Liver (tissue), 9 donors: ENCODE results near the gene SEC14L5. TPM values are rescaled to one million over a fixed set of nuclear protein-coding genes. Genes with fewer than 3 reads are reported as not detected.

ENCODE experiments used
- DNase-seq: peaks from one replicate; pipeline ENCODE4 v3.0.0-alpha.2; 2017; ENCODE audit warnings: low spot score
- H3K27ac ChIP-seq, 2 donors: one replicate each; pipeline ENCODE4 v1.7.0; 2013; ENCODE audit warnings: inconsistent platforms in 2 of 2, low read length in 2 of 2, control low read depth in 1 of 2, low read depth in 1 of 2, mild to moderate bottlenecking in 1 of 2
- H3K27me3 ChIP-seq, 4 donors: one replicate each; pipeline versions ENCODE4 v1.6.1 to v1.7.0; 2013; ENCODE audit warnings: low read length in 3 of 4, inconsistent platforms in 1 of 4, mild to moderate bottlenecking in 1 of 4, moderate library complexity in 1 of 4; ENCODE audit not compliant: control insufficient read depth in 4 of 4, insufficient read depth in 4 of 4
- H3K36me3 ChIP-seq, 4 donors: one replicate each; pipeline versions ENCODE4 v1.6.1 to v1.7.0; 2013; ENCODE audit warnings: low read length in 3 of 4, mild to moderate bottlenecking in 3 of 4, low read depth in 1 of 4, moderate library complexity in 1 of 4; ENCODE audit not compliant: control insufficient read depth in 4 of 4, insufficient read depth in 3 of 4
- H3K4me1 ChIP-seq, 4 donors: one replicate each; pipeline versions ENCODE4 v1.6.1 to v1.7.0; 2013; ENCODE audit warnings: low read length in 3 of 4, mild to moderate bottlenecking in 3 of 4, moderate library complexity in 1 of 4; ENCODE audit not compliant: control insufficient read depth in 4 of 4, insufficient read depth in 4 of 4
- H3K4me3 ChIP-seq, 3 donors: one replicate each; pipeline versions ENCODE4 v1.6.1 to v1.7.0; 2013; ENCODE audit warnings: low read length in 3 of 3, control low read depth in 1 of 3, low read depth in 1 of 3, mild to moderate bottlenecking in 1 of 3
- H3K9ac ChIP-seq, 2 donors: one replicate each; pipeline ENCODE4 v1.7.0; 2013; ENCODE audit warnings: low read length in 2 of 2, mild to moderate bottlenecking in 2 of 2, moderate library complexity in 2 of 2, control low read depth in 1 of 2, low read depth in 1 of 2
- H3K9me3 ChIP-seq, 4 donors: one replicate each; pipeline versions ENCODE4 v1.6.1 to v1.7.0; 2013; ENCODE audit warnings: low read length in 3 of 4; ENCODE audit not compliant: control insufficient read depth in 4 of 4
- ATF3 ChIP-seq: IDR thresholded peaks from 2 replicates; pipeline ENCODE4 v1.6.1; 2016; ENCODE audit warnings: antibody characterized with exemption
- CTCF ChIP-seq: fragments of 150-350 bp; IDR thresholded peaks from 2 replicates; pipeline ENCODE4 v1.5.1; 2017; ENCODE audit warnings: improper control_type of control experiment, low read depth, low read length; ENCODE audit not compliant: missing input control
- EGR1 ChIP-seq, 2 donors: IDR thresholded peaks; 2 replicates each; pipeline ENCODE4 v1.6.1; 2016 to 2018; ENCODE audit warnings: antibody characterized with exemption in 2 of 2, low read depth in 2 of 2
- FOXA1 ChIP-seq: IDR thresholded peaks from 2 replicates; pipeline ENCODE4 v1.6.1; 2016; ENCODE audit warnings: antibody characterized with exemption
- FOXA2 ChIP-seq: IDR thresholded peaks from 2 replicates; pipeline ENCODE4 v1.6.1; 2016; ENCODE audit warnings: antibody characterized with exemption
- GABPA ChIP-seq, 2 donors: IDR thresholded peaks in 1 of 2; conservative IDR thresholded peaks in 1 of 2; 2 replicates each; pipeline ENCODE4 v1.6.1; 2016; ENCODE audit warnings: antibody characterized with exemption in 2 of 2, mild to moderate bottlenecking in 1 of 2, moderate library complexity in 1 of 2
- HNF4A ChIP-seq, 2 donors: conservative IDR thresholded peaks; 2 replicates each; pipeline ENCODE4 v1.6.1; 2016; ENCODE audit warnings: antibody characterized with exemption in 2 of 2, mild to moderate bottlenecking in 2 of 2
- HNF4G ChIP-seq: IDR thresholded peaks from 2 replicates; pipeline ENCODE4 v1.6.1; 2016; ENCODE audit warnings: antibody characterized with exemption
- JUND ChIP-seq, 2 donors: IDR thresholded peaks; 2 replicates each; pipeline ENCODE4 v1.6.1; 2016; ENCODE audit warnings: antibody characterized with exemption in 2 of 2
- MAX ChIP-seq: IDR thresholded peaks from 2 replicates; pipeline ENCODE4 v1.6.1; 2016; ENCODE audit warnings: antibody characterized with exemption
- NR2F2 ChIP-seq: IDR thresholded peaks from 2 replicates; pipeline ENCODE4 v1.6.1; 2016; ENCODE audit warnings: antibody characterized with exemption
- RAD21 ChIP-seq, 2 donors: IDR thresholded peaks; 2 replicates each; pipeline ENCODE4 v1.6.1; 2016; ENCODE audit warnings: antibody characterized with exemption in 2 of 2, mild to moderate bottlenecking in 2 of 2
- REST ChIP-seq: IDR thresholded peaks from 2 replicates; pipeline ENCODE4 v1.6.1; 2016; ENCODE audit warnings: antibody characterized with exemption, mild to moderate bottlenecking
- RXRA ChIP-seq, 2 donors: IDR thresholded peaks; 2 replicates each; pipeline ENCODE4 v1.6.1; 2017 to 2018; ENCODE audit warnings: antibody characterized with exemption in 2 of 2, mild to moderate bottlenecking in 1 of 2
- SP1 ChIP-seq: IDR thresholded peaks from 2 replicates; pipeline ENCODE4 v1.6.1; 2018; ENCODE audit warnings: antibody characterized with exemption, mild to moderate bottlenecking
- TAF1 ChIP-seq: conservative IDR thresholded peaks from 2 replicates; pipeline ENCODE4 v1.6.1; 2016; ENCODE audit warnings: antibody characterized with exemption, mild to moderate bottlenecking
- YY1 ChIP-seq: IDR thresholded peaks from 2 replicates; pipeline ENCODE4 v1.6.1; 2016; ENCODE audit warnings: antibody characterized with exemption, mild to moderate bottlenecking
- ZBTB33 ChIP-seq: IDR thresholded peaks from 2 replicates; pipeline ENCODE4 v1.6.1; 2016; ENCODE audit warnings: antibody characterized with exemption
- WGBS: extraction: QIAGEN DNeasy Blood & Tissue Kit; methylation state at CpG from one replicate; pipeline ENCODE4 v1.1.7; 2013; 5-methylcytosine and 5-hydroxymethylcytosine counted together
- polyA plus RNA-seq, 2 donors: library from polyadenylated mRNA; stranded (reverse) in 1 of 2; unstranded in 1 of 2; fragments of 200-250 nt in 1 of 2; fragments of >200 nt in 1 of 2; fragmentation: Nextera tagmentation in 1 of 2; extraction: Ambion mirVana in 1 of 2; gene quantifications; one replicate each; pipeline versions ENCODE4 v1.2.1 to v1.2.3, GENCODE V29; 2013 to 2015
- total RNA-seq, 2 donors: library from RNA; depleted of rRNA; stranded (reverse); fragments of >200 nt; gene quantifications; one replicate each; pipeline ENCODE4 v1.2.3, GENCODE V29; 2014
- donor health status: healthy.
- donor health status: healthy.
- donor health status: healthy.
- donor health status: healthy.
- donor health status: healthy.

SEC14L5 gene
- total and polyA plus RNA-seq, 4 donors = 0.03 to 0.65 (median 0.12) TPM

- H3K9ac ChIP-seq = no peak overlapping the region
These were observed 52.6 kb downstream of the SEC14L5 start for GRCh38 chr16:5010576-5011329.

GRCh38 chr16:5011637-5012036 lies 53.5 kb downstream of the SEC14L5 start:
- Histone ChIP-seq H3K4me1 (no peaks in the 10 kb centered on the region), H3K9me3 (no peaks in the 10 kb centered on the region), H3K36me3 (no peaks in the 10 kb centered on the region), H3K27me3 (no peaks in the 10 kb centered on the region), H3K27ac (no peak overlapping the region), H3K4me3 (no peak overlapping the region), H3K9ac (no peak overlapping the region)
- TF ChIP-seq CTCF (no peak), FOXA1 (no peak), JUND (IDR thresholded peaks at IDR 0.05) (no peak), MAX (no peak), REST (no peak), YY1 (no peak), RAD21 (IDR thresholded peaks at IDR 0.05) (no peak), TAF1 (no peak), HNF4G (no peak), RXRA (IDR thresholded peaks at IDR 0.05) (no peak), GABPA (IDR thresholded peaks at IDR 0.05 in 1 of 2, conservative IDR thresholded peaks at IDR 0.05 in 1 of 2) (no peak), EGR1 (IDR thresholded peaks at IDR 0.05; ENCODE audit: low read depth in 2 of 2) (no peak), FOXA2 (no peak), ATF3 (no peak), NR2F2 (no peak), SP1 (no peak), ZBTB33 (no peak), HNF4A (conservative IDR thresholded peaks at IDR 0.05) (no peak)
- DNase-seq = no peak
- 69% methylated on average over 4 of the region's 4 CpGs for WGBS

More at GRCh38 chr16:5010576-5011329, 52.6 kb downstream of the SEC14L5 start:
- Histone ChIP-seq H3K4me1 (no peaks in the 10 kb centered on the region), H3K27ac (no peak overlapping the region), H3K9me3 (no peaks in the 10 kb centered on the region), H3K4me3 (no peak overlapping the region), H3K27me3 (no peaks in the 10 kb centered on the region), H3K36me3 (no peaks in the 10 kb centered on the region)
- TF ChIP-seq TAF1 = no peak
- TF ChIP-seq JUND (IDR thresholded peaks at IDR 0.05) = no peak
- TF ChIP-seq HNF4G = no peak
- TF ChIP-seq ATF3 = no peak
- TF ChIP-seq SP1 = no peak
- TF ChIP-seq FOXA1 = no peak
- no peak for TF ChIP-seq HNF4A (conservative IDR thresholded peaks at IDR 0.05)
- no peak for DNase-seq
- 47% methylated on average over 15 of the region's 15 CpGs for WGBS
